DOHH2 (cell line): Measurements from ENCODE around the gene WLS.

ENCODE experiments used
- H3F3A ChIP-seq: fragments of 200-600 bp; sonication (generic), shearing (Covaris generic); 2 replicates; pipeline ENCODE4 v1.6.0; 2016; ENCODE audit warnings: antibody characterized with exemption, mild to moderate bottlenecking; ENCODE audit not compliant: control insufficient read depth, insufficient read depth
- H3K27ac ChIP-seq: fragments of 200-600 bp; sonication (generic); 2 replicates; pipeline ENCODE4 v1.5.1; 2014; ENCODE audit warnings: low read depth, mild to moderate bottlenecking, low read length, moderate library complexity
- H3K27me3 ChIP-seq: fragments of 200-600 bp; sonication (generic); 2 replicates; pipeline ENCODE4 v1.6.1; 2014; ENCODE audit warnings: mild to moderate bottlenecking, low read length, mixed read lengths; ENCODE audit not compliant: control insufficient read depth
- H3K36me3 ChIP-seq: fragments of 200-600 bp; sonication (generic); 2 replicates; pipeline ENCODE4 v1.6.1; 2014; ENCODE audit warnings: mild to moderate bottlenecking, low read length, moderate library complexity, mixed read lengths; ENCODE audit not compliant: control insufficient read depth
- H3K4me1 ChIP-seq: fragments of 200-600 bp; sonication (generic); 2 replicates; pipeline ENCODE4 v1.6.1; 2014; ENCODE audit warnings: mild to moderate bottlenecking, low read length, mixed read lengths; ENCODE audit not compliant: control insufficient read depth
- H3K4me2 ChIP-seq: fragments of 200-600 bp; sonication (generic); 2 replicates; pipeline ENCODE4 v1.6.0; 2014; ENCODE audit warnings: mild to moderate bottlenecking, low read length, moderate library complexity
- H3K4me3 ChIP-seq: fragments of 200-600 bp; sonication (generic); 2 replicates; pipeline ENCODE4 v1.5.1; 2014; ENCODE audit warnings: mild to moderate bottlenecking, low read length, mixed read lengths
- H3K79me2 ChIP-seq: fragments of 200-600 bp; sonication (generic); 2 replicates; pipeline ENCODE4 v1.6.1; 2014; ENCODE audit warnings: mild to moderate bottlenecking, low read length, mixed read lengths; ENCODE audit not compliant: control insufficient read depth
- H3K9me2 ChIP-seq: fragments of 200-600 bp; sonication (generic); replicated peaks from 2 replicates; pipeline ENCODE4 v1.6.1; 2014; ENCODE audit warnings: mild to moderate bottlenecking, low read length, mixed read lengths; ENCODE audit not compliant: control insufficient read depth
- H3K9me3 ChIP-seq: fragments of 200-600 bp; sonication (generic); 2 replicates; pipeline ENCODE4 v1.6.1; 2014; ENCODE audit warnings: antibody characterized with exemption, low read length, mixed read lengths; ENCODE audit not compliant: control insufficient read depth, insufficient read depth
- H4K20me1 ChIP-seq: fragments of 200-600 bp; sonication (generic); 2 replicates; pipeline ENCODE4 v1.6.0; 2014; ENCODE audit warnings: low read depth, mild to moderate bottlenecking, antibody characterized with exemption, low read length, moderate library complexity; ENCODE audit not compliant: control insufficient read depth, insufficient read depth
- EZH2phosphoT487 ChIP-seq: fragments of 200-600 bp; sonication (generic); IDR thresholded peaks from 2 replicates; pipeline ENCODE4 v1.6.1; 2017; ENCODE audit warnings: borderline replicate concordance, mild to moderate bottlenecking, antibody characterized with exemption, low read length, moderate library complexity, mixed read lengths
- TF ChIP-seq, protein P1 (sequence below): fragments of 200-600 bp; sonication (generic); IDR thresholded peaks from one replicate; pipeline ENCODE4 v1.5.1; 2014; ENCODE audit warnings: antibody characterized with exemption, mild to moderate bottlenecking, low read depth, low read length; ENCODE audit not compliant: poor library complexity, severe bottlenecking

WLS gene

DNA sequence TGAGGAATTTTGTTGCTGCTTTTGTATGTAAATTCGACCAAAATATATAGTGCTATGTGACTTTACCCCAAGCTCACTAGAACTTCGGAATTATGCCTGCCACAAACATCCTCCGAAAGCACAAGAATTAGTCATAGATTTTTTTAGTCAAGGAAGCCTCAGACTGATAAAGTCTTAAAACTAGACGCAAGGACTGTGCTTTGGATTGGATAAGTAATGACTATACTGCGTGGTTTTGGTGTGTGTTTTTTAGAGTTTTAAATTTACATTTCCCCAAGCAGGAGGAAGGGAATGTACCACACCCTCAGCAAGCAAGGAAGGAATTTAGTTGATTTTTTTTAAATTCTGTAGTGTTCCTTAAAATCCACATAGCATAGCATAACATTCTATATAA is 10.3 kb downstream of the WLS start:
- Histone ChIP-seq H3K36me3 (no peaks in the 10 kb centered on the region), H3F3A (no peaks in the 10 kb centered on the region), H3K27ac (no peak overlapping the region), H4K20me1 (no peaks in the 10 kb centered on the region), H3K4me1 (no peaks in the 10 kb centered on the region), H3K4me2 (no peak overlapping the region), H3K79me2 (no peaks in the 10 kb centered on the region), H3K9me3 (no peaks in the 10 kb centered on the region), H3K27me3 (no peaks in the 10 kb centered on the region), H3K4me3 (no peak overlapping the region), H3K9me2 (no peaks in the 10 kb centered on the region)
- no peak for TF ChIP-seq EZH2phosphoT487
- TF ChIP-seq, protein P1, sequence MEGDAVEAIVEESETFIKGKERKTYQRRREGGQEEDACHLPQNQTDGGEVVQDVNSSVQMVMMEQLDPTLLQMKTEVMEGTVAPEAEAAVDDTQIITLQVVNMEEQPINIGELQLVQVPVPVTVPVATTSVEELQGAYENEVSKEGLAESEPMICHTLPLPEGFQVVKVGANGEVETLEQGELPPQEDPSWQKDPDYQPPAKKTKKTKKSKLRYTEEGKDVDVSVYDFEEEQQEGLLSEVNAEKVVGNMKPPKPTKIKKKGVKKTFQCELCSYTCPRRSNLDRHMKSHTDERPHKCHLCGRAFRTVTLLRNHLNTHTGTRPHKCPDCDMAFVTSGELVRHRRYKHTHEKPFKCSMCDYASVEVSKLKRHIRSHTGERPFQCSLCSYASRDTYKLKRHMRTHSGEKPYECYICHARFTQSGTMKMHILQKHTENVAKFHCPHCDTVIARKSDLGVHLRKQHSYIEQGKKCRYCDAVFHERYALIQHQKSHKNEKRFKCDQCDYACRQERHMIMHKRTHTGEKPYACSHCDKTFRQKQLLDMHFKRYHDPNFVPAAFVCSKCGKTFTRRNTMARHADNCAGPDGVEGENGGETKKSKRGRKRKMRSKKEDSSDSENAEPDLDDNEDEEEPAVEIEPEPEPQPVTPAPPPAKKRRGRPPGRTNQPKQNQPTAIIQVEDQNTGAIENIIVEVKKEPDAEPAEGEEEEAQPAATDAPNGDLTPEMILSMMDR: no peak

DNA sequence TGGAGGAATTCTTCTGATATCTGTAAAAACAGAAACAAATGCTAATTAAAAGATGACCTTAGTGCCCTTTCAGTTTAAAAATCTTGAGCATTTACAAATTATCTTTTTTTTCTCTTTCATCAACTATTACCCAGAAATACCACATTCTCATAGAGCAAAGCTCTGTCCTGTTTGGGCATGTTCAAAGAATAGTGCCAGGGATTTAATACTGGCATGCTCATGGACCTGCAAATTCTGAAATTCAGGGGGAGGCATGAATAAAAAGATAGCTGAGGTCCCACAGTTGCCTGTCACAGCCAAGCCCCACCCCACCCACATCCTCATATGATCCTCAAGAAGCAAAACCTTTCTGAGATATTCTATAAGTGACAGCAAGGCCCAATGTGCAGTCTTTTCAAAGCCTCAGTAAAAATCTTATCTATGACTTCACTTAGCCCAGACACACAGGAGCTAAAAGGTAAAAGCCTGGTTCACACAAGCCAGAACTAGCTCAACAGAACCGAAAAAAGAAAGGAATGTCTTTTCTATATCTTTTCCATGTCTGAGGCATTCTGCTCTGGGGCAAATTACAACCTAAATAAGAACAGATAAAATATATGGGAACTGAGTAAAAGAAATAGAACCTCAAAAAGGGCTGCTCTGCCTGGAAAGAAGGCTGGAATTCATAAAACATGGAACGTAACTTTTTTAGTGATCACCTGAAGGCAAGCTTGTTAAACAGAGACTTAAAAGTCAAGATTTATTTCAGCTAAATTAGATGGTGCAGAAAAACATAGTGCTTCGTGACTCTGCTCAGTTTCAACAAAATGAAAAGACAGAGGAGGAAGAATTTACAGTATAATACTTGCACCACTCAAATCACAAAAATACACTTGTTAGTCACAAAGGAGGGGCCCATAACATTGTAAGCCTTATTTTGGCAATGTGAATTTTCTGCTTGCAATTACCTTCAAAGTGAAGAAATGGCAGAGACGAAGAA is 11.0 kb downstream of the WLS start:
- H3K36me3 ChIP-seq: no peaks in the 10 kb centered on the region
- no peaks in the 10 kb centered on the region for H4K20me1 ChIP-seq
- TF ChIP-seq, protein P1: no peak
- TF ChIP-seq EZH2phosphoT487: no peak
- no peaks in the 10 kb centered on the region for H3K9me3 ChIP-seq
- H3K27ac ChIP-seq: no peak overlapping the region
- no peak overlapping the region for H3K4me2 ChIP-seq
- no peaks in the 10 kb centered on the region for H3K9me2 ChIP-seq
- no peak overlapping the region for H3K4me3 ChIP-seq
- no peaks in the 10 kb centered on the region for H3K27me3 ChIP-seq
- no peaks in the 10 kb centered on the region for H3K4me1 ChIP-seq
- H3K79me2 ChIP-seq: no peaks in the 10 kb centered on the region
- no peaks in the 10 kb centered on the region for H3F3A ChIP-seq

DNA sequence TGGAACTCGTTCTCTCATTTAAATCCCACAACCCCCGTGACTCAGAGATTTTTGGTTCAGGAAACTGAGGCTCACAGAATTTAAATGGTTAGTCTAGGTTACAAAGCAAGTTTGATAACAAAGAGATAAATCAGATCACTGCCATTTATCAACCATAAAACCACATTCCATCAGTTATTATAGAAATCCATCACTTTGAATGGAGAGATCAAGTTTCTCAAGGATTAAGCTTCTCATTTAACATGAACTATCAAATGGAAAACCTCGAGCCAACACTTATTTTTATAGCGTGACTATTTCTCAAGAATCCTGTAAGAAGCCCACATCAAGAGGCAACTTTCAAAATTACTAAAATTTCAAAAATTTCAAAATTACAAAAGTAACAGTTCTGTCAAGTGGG is 11.9 kb downstream of the WLS start:
- H3K4me1 ChIP-seq: no peaks in the 10 kb centered on the region
- H3F3A ChIP-seq: no peaks in the 10 kb centered on the region
- H3K9me3 ChIP-seq: no peaks in the 10 kb centered on the region
- H3K4me3 ChIP-seq: no peak overlapping the region
- H3K4me2 ChIP-seq: no peak overlapping the region
- no peak for TF ChIP-seq EZH2phosphoT487
- TF ChIP-seq, protein P1: no peak
- H3K79me2 ChIP-seq: no peaks in the 10 kb centered on the region
- H4K20me1 ChIP-seq: no peaks in the 10 kb centered on the region
- H3K27ac ChIP-seq: no peak overlapping the region
- no peaks in the 10 kb centered on the region for H3K9me2 ChIP-seq
- no peaks in the 10 kb centered on the region for H3K27me3 ChIP-seq
- no peaks in the 10 kb centered on the region for H3K36me3 ChIP-seq
